KOPT-K1 (cell line): ENCODE data around the gene FNDC3B.
"Not testable (repeated sequence)": the region's sequence is repeated elsewhere in the genome, so short reads cannot be mapped to it uniquely, and the experiment has no call there.

Source experiments
- H3K27ac ChIP-seq: fragments of 200-600 bp; sonication (generic); 2 replicates; pipeline ENCODE4 v1.5.1; 2016; ENCODE audit warnings: antibody characterized with exemption, mild to moderate bottlenecking, low read depth, low read length; ENCODE audit not compliant: poor library complexity, severe bottlenecking
- H3K36me3 ChIP-seq: fragments of 200-600 bp; sonication (generic); 2 replicates; pipeline ENCODE4 v1.5.1; 2017; ENCODE audit warnings: antibody characterized with exemption, mild to moderate bottlenecking, low read length, moderate library complexity; ENCODE audit not compliant: insufficient read depth
- H3K9me3 ChIP-seq: fragments of 200-600 bp; sonication (generic); 2 replicates; pipeline ENCODE4 v1.5.1; 2017; ENCODE audit warnings: antibody characterized with exemption, low read length, mild to moderate bottlenecking; ENCODE audit not compliant: insufficient read depth, poor library complexity, severe bottlenecking

Gene FNDC3B

GRCh38 chr3:172229462-172229861 is 190.1 kb downstream of the FNDC3B start:
- Histone ChIP-seq H3K27ac (no peak overlapping the region), H3K9me3 (no peaks in the 10 kb centered on the region), H3K36me3 (no peaks in the 10 kb centered on the region)

- Histone ChIP-seq H3K27ac (no peak overlapping the region), H3K36me3 (no peaks in the 10 kb centered on the region), H3K9me3 (no peaks in the 10 kb centered on the region)
Observed at GRCh38 chr3:172231318-172231901, 192.0 kb downstream of the FNDC3B start.

DNA sequence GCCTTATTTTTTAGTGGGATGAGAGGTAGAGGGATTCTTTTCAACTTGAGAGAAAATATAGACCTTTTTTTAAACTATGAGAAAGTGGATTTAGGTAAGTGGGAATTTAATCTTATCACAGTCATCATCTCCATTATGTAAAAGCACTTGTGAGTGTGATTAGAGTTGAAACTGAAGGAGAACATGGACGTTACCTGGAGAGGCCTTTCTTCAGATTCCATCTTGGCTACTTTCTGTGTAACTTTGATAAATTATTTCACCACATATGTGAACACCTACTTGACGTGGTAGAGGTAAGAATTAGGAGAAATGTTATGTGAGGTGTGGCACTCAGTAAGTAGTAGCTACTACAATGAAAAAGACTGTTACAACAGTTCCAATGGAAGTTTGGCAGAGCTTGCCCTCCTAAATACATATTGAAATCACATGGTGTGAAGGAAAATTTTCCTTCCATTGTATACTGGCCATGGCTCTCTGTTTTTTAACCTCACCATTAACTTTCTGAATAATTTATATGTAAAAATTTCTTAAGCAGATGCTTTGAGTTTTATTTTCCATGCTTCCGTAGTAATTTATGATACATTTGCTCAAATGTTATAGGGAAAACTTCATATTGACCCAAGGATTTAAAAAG is 193.3 kb downstream of the FNDC3B start:
- H3K27ac ChIP-seq: no peak overlapping the region
- no peaks in the 10 kb centered on the region for H3K9me3 ChIP-seq
- H3K36me3 ChIP-seq: no peaks in the 10 kb centered on the region

DNA sequence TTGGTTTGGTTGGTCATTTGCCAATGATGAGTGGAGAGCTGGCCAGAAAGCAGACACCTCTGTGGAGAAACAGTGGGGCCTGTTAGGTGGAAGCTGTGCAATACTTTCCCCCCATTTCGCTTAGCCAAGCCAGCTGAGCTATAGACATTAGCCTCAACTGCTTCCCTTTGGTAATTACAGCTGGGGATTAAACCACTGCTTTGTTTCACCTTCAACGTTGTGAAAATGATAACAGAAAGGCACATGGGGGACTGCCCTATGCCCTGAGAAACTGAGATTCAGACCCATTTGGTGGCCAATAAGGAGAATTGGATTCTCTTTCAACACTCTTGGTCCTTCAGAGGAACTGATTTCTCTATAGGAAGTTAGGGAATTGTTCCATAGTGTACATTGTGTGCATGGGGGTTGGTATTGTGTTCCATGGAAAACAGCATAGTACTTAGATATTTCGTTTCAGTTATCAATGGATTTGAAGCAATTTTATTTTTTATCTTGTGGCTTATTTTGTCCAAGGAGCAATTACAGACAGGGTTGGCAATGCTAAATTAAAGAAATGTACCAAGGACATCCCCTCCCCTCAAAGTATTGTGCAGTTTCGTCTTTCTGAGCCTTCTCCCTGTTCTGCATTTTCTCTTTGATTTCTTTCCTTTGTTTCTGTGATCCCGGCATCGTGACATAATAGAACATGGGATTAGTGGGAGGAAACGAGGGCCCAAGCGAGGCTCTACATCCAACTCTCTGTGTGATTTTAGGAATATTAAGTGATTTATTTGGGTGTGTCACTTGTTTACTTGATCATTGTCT is 194.3 kb downstream of the FNDC3B start:
- H3K27ac ChIP-seq: no peak overlapping the region
- no peaks in the 10 kb centered on the region for H3K9me3 ChIP-seq
- no peaks in the 10 kb centered on the region for H3K36me3 ChIP-seq

DNA sequence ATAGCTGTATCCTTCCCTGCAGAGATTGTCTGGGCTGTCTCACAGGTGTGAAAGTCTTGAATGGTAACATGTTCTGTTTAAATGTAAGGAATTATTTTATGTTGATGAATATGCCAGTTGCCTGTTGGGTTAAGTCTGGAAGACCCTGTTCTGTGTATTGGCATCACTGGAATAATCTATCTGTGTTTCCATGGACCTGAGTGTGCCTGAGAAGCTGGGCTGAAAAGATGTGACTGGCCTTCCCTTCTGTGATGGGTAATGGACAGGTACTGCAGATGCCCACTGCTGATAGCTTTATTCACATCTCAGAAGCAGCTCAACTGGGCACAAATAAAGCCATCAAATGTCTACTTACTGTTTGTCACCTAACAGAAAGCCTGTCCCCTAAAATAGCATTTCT is 196.3 kb downstream of the FNDC3B start:
- Histone ChIP-seq H3K9me3 (no peaks in the 10 kb centered on the region), H3K27ac (no peak overlapping the region), H3K36me3 (no peaks in the 10 kb centered on the region)

GRCh38 chr3:172236771-172237742 is 197.7 kb downstream of the FNDC3B start:
- no peak overlapping the region for H3K27ac ChIP-seq
- no peaks in the 10 kb centered on the region for H3K36me3 ChIP-seq

DNA sequence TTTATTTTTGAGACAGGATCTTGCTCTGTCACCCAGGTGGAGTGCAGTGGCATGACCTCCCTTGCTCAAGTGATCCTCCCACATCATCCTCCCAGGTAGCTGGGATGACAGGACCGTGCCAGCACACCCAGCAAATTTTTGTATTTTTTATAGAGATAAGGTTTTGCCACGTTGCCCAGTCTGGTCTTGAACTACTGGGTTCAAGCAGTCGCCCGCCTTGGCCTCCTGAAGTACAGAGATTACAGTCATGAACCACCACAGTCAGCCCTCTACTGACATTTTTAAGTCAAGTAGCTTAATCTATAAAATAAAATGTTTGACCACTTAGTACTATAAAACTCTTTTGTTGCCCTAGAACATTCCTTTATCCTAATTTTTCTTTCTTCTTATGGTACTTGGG is 198.8 kb downstream of the FNDC3B start:
- no peaks in the 10 kb centered on the region for H3K36me3 ChIP-seq
- peaks cover 24% of the 10 kb centered on the region for H3K9me3 ChIP-seq
- H3K27ac ChIP-seq: no peak overlapping the region

More at GRCh38 chr3:172236771-172237742, 197.7 kb downstream of the FNDC3B start:
- H3K9me3 ChIP-seq: peaks cover 13% of the 10 kb centered on the region

DNA sequence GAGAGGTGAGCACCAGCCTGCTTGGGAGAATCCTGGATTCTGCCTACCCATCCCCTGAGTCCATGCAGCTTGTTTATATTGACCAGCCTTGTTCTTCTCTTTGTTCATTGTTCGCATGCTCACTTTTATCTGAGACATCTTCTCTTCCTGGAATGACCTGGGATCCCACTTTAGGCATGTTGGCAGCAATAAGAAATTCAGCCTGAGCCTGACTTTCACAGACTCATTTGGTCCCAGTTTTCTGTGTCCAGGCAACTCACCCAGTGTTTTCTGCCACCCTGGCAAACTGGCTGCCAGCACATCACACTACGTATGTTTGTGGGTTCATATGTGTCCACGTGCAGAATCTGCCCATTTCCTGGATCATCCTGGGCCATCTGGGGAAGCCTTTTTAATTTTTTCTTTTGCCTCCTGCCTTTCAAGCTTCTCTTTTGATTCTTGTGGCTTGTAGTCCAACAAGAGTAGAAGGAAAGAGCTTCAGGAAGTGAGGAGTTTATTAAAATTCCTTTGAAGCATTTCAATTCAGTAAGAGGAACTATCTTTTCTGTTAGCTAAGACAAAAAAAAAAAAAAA is 199.9 kb downstream of the FNDC3B start:
- no peaks in the 10 kb centered on the region for H3K36me3 ChIP-seq
- H3K27ac ChIP-seq: no peak overlapping the region
- H3K9me3 ChIP-seq: peaks cover 32% of the 10 kb centered on the region

GRCh38 chr3:172241405-172241804 is 202.0 kb downstream of the FNDC3B start:
- H3K27ac ChIP-seq: no peak overlapping the region
- H3K9me3 ChIP-seq: peaks cover 32% of the 10 kb centered on the region
- no peaks in the 10 kb centered on the region for H3K36me3 ChIP-seq

DNA sequence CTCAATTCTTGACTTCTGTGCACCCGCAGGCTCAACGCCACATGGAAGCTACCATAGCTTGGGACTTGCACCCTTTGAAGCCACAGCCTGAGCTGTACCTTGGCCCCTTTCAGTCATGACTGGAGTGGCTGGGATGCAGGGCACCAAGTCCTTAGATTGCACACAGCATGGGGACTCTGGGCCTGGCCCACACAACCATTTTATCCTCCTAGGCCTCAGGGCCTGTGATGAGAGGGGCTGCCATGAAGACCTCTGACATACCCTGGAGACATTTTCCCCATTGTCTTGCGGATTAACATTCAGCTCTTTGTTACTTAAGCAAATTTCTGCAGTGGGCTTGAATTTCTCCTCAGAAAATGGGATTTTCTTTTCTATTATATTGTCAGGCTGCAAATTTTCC is 203.1 kb downstream of the FNDC3B start:
- not testable (repeated sequence) for H3K27ac ChIP-seq, H3K36me3 ChIP-seq

GRCh38 chr3:172243376-172243775 is 204.0 kb downstream of the FNDC3B start:
- H3K27ac ChIP-seq, H3K36me3 ChIP-seq: not testable (repeated sequence)
- peaks cover 32% of the 10 kb centered on the region for H3K9me3 ChIP-seq

More for the DNA sequence above, 203.1 kb downstream of the FNDC3B start:
- H3K9me3 ChIP-seq: peaks cover 32% of the 10 kb centered on the region

DNA sequence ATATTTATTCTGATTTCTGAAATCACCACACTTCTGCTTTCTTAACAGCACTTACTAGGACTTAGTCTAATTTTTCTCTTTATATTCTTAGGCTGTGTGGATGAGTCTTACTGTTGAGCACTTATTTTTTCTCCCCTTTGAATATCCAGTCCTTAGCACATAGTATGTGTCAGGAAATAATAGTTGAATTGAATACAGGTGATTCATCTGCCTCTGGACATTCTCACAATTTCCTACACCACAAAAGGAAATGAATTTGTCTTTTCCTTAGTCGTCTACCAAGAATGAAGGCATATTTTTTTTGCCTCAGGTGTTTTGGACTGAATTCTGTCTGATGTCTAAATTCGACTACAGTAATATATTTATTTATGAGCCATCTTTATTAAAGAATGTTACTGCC is 204.6 kb downstream of the FNDC3B start:
- H3K27ac ChIP-seq: no peak overlapping the region
- no peaks in the 10 kb centered on the region for H3K36me3 ChIP-seq
- peaks cover 32% of the 10 kb centered on the region for H3K9me3 ChIP-seq

DNA sequence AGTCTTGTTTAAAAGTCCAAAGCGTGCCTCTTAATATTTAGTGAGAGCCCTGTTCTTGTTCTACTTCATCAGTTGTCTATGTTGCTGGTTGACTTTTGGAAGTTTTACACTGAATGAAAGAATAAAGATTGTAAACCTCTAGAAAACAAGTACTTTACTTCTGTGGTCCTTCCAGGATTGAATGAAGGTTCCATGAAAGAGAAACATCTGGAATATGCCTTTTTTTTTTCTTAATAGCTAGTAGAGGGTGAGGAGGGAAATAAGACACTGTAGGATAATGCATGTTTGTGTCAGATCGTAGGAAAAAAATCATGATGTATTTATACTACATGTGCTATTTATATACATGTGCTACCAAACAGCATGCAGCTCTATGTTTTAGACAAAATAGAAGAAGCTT is 205.9 kb downstream of the FNDC3B start:
- peaks cover 32% of the 10 kb centered on the region for H3K9me3 ChIP-seq
- no peak overlapping the region for H3K27ac ChIP-seq
- no peaks in the 10 kb centered on the region for H3K36me3 ChIP-seq

DNA sequence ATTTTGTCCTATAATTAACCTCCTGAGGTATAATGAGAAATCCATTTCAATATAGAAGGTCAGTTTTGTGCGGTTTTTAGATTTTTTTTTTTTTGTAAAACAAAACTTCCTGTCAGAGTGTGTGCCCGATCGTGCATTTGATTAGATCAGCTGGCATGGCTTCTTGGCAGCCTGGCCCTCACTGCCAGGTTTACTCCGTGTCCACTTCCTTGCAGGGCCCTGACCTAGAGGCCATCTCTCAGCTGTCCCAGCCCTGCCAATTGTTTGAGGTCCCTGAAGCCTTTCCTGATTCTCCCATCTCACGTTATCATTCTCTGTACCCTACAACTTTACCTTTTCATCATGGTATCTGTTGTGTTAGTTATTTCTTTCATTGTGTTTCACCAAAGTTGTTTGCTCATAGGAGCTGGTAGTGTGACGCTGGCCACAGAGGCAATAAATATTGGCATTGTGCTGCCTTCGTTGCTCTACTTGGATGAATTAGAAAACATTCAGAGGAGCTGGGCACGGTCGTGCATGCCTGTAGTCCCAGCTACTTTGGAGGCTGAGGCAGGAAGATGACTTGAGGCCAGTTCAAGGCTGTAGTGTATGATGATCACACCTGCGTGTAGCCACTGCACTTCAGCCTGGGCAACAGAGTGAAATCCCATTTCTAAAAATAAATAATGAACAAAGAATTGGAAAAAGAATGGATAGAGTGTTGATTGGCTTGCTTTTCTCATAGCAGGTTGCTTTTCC is 206.9 kb downstream of the FNDC3B start:
- Histone ChIP-seq H3K27ac (no peak overlapping the region), H3K36me3 (no peaks in the 10 kb centered on the region), H3K9me3 (peaks cover 27% of the 10 kb centered on the region)
